ENCODE results near the gene PBX3. TPM values are rescaled to one million over a fixed set of nuclear protein-coding genes. Genes with fewer than 3 reads are reported as not detected.
A peak's percentile ranks its signal among the peaks of the same experiment; 100 is the strongest.

PBX3 gene
- total RNA-seq, 1 experiment from 2014 or later = 27.2 TPM

DNA sequence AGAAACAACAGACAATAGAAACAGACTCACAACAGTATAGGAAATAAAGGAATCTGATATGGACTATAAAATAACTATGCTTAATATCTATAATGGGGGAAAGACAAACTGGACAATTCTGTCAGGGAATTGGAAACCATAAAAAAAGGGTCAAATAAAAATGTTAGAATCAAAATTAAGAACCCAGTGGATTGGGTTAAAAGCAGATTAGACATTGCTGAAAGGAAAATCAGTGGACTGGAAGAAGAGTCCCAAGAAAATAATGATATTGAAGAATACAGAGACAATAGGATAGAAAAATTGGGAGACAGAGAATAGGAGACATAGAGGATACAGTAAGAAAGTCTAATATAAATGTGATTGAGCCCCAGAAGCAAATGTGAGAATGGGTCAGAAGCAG, 199.2 kb downstream of the PBX3 start:
- no peak for DNase-seq (ENCODE audit: low spot score)

GRCh38 chr9:125948887-125949596, 201.9 kb downstream of the PBX3 start:
- peak; percentile 2 for DNase-seq (ENCODE audit: low spot score)

DNA sequence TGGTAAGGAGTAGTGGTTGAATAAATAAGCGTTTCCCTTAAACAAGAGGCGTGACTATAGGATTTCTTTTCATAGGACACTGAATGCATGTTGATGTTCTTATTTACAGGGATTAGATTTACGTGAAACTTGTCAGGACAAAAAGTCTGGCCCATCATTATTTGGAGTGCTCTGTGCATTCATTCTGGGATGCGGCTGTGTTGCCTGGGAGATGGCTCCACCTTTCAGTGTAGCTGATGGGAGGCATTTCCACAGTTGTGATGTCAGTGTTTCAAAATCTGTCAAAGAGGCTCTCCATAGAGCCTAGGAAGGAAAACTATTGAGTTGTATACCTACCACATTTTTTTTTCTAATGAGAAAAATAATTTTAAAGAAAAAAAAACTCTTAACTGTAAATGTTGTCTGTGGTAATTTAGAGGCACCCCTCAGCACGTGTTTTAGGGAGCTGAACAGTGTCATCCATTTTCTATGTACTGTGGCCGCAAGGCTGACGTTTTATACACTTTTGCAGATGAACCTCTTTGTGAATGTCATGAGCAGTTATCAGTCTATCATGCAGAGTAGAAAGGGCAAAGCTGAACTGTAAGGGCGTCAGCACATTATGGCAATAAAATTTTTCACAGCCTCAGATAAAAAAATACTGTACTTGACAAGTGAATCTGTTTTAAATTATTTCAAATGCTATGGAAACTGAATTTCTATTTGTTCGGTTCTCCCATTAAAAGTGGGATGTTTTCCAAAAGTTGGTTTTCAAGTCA, 202.7 kb downstream of the PBX3 start:
- DNase-seq (ENCODE audit: low spot score) = no peak

- no peak for DNase-seq (ENCODE audit: low spot score)
These were observed 203.8 kb downstream of the PBX3 start for GRCh38 chr9:125950880-125951471.

GRCh38 chr9:125953314-125954019, 206.3 kb downstream of the PBX3 start:
- no peak for DNase-seq (ENCODE audit: low spot score)

DNA sequence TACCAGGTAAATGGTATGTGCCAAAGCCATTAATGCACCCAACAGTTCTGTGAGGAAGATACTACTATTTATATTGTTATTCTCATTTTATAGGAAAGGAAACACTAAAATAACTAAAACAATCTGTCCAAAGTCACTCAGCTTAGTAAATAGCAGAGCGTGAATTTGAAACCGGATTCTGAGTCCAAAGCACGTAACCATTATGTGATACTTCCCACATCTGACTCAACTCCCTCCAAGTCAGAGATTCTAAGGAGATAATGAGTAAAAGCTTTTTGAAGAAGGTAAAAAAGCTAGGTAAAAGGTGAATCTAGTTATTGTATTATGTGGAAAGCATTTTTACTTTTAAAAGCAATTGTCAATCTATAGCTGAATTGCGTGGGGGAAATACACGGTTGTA, 208.9 kb downstream of the PBX3 start:
- no peak for DNase-seq (ENCODE audit: low spot score)

DNA sequence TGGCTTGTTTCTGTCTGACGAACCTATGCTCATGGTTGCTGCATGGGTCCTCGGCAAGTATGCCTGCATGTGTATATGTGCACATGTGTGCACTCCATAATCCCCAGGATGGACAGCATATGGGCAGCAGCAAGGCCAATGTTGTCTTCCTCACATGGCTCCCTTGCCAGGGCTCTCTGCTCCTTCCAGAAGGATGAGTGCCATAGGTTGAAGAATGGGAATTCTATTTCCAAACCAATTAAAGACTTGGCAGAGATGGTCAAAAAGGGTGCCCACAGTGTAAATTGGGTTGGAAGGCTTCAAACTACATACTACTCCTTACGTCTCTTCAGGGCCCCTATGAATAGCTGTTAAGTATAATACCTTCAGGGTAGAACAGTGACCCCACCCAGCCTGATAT, 212.1 kb downstream of the PBX3 start:
- no peak for DNase-seq (ENCODE audit: low spot score)

- DNase-seq (ENCODE audit: low spot score) = no peak
These were observed 212.9 kb downstream of the PBX3 start for GRCh38 chr9:125959951-125960619.

DNA sequence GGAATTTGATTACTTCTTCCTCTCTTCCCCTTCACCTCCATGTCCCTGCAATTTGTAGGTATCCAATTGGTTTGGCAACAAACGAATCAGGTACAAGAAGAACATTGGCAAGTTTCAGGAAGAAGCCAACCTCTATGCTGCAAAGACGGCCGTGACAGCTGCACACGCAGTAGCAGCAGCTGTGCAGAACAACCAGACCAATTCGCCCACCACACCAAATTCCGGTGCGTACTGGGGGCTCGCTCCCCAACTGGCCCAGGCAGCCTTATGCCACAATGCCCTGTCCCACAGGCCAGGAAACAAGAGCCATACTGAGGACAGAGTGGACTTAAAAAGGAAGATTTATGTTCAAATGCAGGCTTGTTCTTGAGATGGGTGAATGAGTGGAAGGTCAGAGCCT, 213.5 kb downstream of the PBX3 start:
- DNase-seq (ENCODE audit: low spot score) = no peak

GRCh38 chr9:125961072-125961471, 213.9 kb downstream of the PBX3 start:
- no peak for DNase-seq (ENCODE audit: low spot score)

DNA sequence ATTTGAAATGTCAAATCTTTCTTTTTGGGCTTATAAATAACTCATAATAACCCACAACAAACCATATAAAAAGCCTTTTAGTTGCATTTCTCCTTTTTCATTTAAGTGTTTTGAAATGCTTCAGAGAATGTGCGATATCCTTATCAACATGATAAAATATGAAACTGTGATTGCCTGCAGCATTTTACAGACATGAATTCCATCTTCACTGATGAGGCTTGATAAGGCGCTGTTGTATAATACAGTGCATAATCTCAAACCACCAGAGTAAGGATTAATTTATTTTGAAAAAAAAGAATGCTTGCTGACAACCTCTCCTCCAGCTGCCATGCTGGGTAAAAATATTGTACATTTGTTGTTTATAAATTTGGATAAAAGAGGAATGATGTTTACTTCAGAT, 216.8 kb downstream of the PBX3 start:
- no peak for DNase-seq (ENCODE audit: low spot score)

- no peak for DNase-seq (ENCODE audit: low spot score)
These were observed 217.6 kb downstream of the PBX3 start for GRCh38 chr9:125964702-125965225.

DNA sequence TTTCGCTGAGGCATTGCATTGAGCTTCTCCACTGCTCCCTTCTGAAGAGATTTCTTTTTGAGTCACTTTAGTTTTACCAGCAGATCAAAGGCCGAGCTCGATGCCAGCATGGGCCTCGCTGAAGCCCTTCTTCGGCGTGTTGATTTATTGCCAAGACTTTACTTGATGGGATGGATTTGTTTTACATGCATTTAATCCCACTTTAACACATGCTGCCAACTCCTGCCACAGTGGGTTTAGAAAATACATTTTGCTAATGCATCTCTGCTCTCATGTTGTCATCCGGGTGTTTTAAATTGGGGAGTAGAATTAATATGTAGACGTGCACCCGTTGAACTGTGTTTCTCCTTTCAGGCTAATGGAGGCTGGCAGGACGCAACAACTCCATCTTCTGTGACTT, 218.3 kb downstream of the PBX3 start:
- DNase-seq (ENCODE audit: low spot score) = no peak

DNA sequence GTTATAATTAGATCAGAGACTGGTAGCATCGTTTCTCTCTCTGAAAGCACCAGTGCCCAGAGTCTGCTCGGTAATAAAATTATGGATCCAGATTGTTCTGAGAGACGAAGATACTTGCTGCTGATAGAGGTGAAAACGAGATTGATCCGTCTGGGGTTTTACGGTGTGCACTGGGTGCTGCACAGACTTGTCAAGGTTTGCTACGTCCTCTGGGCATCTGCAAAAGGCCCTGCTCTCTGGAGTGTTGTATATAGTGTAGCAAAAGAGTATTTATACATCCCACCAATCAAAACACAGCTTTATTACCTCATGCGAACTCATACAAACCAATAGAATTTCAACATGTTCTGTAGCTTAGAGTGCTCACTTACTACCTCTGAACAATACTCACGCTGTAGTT, 219.3 kb downstream of the PBX3 start:
- DNase-seq (ENCODE audit: low spot score) = no peak

DNA sequence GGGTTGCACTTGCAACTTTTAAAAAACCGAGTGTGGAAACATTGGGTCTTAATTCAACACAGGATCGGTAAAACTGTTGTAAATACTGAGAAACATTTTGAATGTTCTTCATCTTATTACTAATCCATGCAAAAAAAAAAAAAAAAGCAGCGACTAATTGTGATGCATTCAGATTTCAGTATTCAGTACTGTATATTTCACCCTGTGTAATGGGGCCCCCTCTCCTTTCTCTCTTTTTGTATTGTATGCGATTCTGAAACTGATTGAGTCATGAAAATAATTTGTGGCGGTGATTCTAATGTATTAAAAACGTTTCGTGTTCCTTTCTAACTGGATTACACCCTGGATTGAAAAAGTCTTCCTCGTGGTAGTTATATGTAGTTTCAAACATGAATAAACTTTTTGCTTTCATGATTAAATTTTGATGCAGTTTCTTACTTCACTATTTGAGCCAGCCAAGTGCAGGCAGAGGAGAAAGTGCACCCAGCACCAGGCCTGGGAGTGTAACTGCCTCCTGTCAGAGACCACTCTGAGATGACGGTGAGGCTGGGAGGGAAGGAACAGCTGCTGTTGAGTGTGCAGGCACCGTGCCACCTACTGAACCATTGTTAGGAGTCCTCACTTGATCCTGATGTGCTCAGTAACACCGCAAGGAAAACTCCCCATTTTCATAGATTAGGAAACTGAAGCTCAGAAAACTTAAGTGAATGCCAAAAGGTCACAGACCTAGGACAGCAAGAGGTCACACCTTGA, 220.0 kb downstream of the PBX3 start:
- no peak for DNase-seq (ENCODE audit: low spot score)

DNA sequence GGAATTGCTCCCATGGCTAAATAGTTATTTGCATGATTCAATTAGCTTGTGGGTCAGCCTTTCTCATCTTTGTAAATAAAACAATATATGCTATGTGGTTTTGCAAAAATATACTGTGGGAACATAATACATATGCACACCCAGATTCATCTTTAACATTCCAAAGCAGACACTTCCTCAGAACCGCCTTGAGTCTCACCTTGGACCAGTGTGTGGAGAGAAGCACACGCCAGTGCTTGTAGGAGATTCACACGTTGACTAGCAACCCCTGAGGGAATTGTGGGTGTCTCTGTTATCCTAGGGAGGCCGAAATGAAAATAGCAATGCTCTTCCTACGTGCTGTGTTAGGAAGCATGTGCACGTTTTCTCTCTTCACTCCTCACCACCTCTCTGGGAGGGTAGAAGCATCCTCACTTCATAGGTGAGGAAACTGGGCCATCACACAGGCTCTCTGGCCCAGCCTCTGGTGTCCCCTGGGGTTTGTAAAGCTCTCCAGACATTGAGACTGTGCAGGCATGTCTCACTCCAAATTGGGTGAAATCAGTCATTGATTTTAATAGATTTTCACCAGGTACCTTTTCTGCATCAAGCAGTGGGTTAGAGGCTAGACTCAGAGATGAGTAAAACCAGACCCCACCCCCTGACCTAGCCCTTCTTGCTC, 221.7 kb downstream of the PBX3 start:
- DNase-seq (ENCODE audit: low spot score) = no peak

- DNase-seq (ENCODE audit: low spot score) = no peak
These were observed 222.3 kb downstream of the PBX3 start for GRCh38 chr9:125969462-125969861.

- DNase-seq (ENCODE audit: low spot score) = no peak
These were observed 222.7 kb downstream of the PBX3 start for GRCh38 chr9:125969868-125970267.

DNA sequence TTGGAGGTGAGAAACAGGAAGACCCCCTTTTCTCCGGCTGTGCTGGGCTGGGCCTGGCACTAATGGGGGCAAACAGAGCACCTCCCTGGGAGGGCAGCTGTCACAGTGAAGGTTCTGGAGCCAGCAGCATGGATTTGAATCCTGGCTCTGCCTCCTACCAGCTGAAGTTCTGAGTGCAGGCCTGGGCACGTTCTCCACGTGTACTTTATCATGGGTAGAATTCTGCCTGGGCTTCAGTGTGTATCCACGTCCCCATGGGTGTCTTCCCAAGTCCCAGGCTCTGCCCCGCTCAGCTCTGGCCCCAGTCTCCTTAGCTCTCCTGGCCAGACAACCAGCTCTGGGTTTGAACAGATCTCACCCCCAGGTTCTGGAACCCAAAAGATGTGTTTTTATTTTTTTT, 223.2 kb downstream of the PBX3 start:
- DNase-seq (ENCODE audit: low spot score) = no peak

DNA sequence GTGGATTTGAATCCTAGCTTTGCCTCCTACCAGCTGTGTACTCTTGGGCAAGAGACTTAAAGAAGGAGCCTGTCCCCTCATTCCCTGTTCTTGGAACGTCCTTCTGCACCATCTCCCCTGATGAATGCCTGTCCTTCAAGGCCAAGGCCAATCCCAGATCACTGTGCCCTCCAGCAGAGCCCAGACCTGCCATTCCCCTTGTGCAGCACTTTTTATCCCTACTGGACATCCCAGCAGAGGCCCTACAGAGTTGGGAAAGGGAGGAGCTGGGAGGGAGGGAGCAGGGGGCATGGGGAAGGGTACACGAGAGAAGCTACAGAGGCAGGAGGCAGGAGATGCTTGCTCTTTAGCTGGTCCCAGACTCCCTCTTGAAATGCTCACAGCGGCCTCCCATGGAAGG, 223.9 kb downstream of the PBX3 start:
- DNase-seq (ENCODE audit: low spot score) = no peak

Measured in HT-29 (cell line).